Suppressor macrophage (primary cell): Measurements from ENCODE around the gene DIDO1.
A peak's percentile ranks its signal among the peaks of the same experiment; 100 is the strongest.
"Not testable (repeated sequence)": the region's sequence is repeated elsewhere in the genome, so short reads cannot be mapped to it uniquely, and the experiment has no call there.

ENCODE experiments used
- DNase-seq, 4 experiments: peaks; one replicate each; pipeline ENCODE4 v3.0.0-alpha.2; 2020 to 2022

Gene DIDO1

DNA sequence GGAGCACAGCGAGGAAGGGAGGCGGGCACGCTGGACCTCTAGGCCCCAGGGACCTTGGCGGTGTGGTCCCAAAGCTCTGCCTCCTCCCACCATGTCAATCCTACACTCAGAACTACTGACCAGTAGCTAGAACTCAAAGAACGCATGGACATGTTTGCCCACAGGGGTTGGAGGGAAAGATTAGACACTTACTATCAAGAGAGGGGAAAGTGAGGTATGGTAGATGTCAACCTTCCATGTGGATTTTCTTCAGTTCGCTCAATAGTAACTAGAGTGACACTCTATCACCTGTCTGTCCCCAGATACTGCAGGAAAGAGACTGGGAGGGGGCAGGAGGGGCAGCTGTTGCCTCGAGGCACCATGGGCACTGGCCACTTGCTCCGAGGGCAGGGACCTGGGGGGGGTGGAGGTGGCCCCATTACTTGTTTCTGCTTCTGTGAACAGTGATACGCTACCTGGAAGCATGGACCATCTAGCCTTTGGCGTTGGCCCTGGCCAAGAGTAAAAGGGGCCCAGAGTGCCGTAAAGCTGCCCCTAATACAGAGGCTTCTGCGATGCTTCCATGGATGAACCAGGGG lies 912 bp upstream of the DIDO1 start:
- DNase-seq: no peak

DNA sequence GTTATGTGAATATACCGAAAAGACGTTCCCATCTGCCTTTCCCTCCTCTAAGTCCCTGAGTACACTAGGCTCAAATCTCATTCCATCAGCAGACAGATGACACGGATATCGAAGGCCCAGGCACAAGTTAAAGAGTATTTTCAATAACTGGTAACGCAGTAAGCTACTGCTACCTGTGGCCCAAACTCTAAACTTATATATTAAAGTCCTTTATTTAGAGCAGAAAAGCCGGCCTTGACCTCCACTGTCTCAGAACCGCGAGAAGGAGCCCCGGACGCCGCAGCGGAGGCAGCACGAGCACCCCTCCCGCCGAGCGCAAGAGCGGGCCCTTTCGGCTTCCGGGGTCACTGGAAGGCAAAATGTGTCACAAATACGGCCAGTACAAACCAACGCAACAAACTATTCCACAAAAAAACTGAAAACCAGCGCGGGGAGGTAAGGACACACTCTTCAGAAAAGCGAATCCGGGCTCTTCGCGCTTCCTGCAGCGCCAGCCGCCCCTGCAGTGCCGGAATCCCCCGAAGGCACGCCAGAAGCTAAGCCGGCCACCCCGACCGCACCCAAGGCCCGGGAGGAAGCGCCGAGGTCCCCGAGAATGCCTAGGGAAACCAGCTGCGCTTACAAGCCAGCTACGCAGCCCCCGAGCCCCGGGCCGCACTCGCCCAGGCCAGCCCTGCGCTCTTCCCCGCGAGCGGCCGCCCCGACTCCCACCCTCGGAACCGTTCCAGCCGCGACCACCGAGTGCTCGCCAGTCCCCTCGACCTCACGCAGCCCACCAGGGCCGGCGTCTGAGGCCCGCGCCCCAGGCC lies 681 bp downstream of the DIDO1 start:
- peak; percentile 48 to 71 (median 58) for DNase-seq

DNA sequence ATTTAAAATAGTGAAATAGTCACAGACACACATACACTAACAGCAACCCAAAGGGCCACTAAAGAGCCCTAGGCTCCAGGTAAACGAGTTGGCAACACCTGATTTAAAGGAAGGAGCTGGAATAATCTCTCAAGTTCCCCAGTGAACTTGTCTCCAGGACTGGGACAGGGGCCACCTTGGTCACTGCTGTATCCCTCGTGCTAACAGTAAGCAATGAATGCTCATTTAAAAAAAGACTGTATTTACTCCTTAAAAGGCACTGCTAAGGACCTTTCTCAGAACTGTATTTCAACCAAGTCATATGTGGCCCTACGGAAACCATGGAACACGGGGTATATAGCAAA lies 1.3 kb downstream of the DIDO1 start:
- DNase-seq: peak in 1 of 4 experiments; percentile 12

DNA sequence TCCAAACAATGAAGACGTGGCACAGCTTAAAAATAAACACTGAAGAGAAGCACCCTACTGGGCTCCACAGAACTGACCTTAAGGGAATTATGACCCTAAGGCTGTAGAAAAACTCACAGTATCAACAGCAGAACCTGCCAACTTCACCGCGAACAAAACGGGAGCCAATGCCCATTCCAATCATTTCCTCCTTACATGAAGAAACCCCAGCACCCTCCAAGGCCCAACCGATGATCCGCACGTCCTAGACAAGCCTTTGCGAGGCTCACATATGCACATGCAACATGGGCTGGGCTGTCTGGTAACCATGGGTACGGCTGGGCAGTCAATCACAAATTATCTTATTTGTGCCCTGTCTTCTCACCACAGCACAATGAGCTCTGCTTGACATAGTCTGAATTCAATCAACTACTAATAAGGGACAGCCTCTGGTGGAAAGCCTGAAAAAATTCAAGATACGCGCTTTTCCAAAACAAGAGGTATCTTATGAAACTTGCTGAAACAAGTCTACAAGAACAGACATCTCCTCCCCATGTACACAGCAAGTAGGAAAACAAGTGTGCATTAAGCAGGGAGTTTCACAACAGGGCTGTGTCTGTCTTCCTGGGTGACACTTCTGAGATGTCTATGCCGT lies 1.7 kb downstream of the DIDO1 start:
- peak in 3 of 4 experiments; percentile 17 to 32 (median 31) for DNase-seq

DNA sequence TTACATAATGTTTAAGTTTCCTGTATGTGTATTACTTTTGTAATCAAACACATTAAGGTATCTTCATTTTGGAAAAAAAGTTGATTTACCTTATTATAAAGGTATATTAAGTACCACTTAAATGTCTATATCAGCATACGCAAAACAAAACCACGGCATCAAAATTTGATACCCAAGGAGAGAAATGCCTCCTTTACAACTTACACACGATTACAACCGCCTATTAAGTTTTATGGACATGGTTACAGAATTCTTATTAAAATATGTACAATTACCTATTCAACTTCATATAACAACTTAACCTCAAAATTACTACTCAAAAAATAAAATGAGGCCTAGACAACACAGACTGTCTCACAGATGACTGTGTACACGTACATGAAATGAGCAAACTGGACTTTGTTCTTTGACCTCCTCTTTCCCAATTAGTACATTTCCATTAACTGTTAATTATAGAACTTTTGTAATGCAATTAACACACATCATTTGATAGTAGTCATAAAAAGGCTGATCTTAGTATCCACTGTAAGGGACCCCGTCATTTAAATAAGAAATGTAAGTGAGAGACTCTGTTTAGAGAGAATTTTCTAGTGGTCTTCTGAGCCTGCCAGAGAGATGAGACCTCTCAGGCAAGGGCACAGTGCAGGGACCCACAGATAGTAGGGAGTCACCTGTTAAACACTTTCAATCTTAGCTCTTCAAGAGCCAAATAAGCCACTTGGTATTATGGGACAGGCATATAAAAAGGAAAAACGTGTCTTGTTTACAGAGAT lies 2.5 kb downstream of the DIDO1 start:
- no peak for DNase-seq

DNA sequence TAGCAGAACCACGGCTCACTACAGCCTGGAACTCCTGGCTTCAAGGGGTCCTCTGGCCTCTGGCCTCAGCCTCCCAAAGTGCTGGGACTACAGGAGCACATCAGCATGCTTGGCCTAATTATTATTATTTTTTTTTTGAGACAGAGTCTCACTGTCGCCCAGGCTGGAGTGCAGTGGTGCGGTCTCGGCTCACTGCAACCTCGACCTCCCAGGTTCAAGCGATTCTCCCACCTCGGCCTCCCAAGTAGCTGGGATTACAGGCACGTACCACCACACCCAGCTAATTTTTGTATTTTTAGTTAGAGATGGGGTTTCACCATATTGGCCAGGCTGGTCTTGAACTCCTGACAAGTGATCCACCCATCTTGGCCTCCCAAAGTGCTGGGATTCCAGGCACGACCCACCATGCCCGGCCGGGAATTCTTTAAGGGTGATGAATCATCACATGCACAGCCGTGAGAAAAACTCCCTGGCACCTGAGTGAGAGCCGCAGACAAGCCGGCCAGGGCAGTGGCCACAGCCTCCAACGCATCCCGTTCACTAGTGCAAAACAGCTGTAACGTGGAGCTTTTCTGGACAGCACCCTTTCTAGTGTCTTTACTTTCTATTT lies 3.1 kb downstream of the DIDO1 start:
- not testable (repeated sequence) for DNase-seq

DNA sequence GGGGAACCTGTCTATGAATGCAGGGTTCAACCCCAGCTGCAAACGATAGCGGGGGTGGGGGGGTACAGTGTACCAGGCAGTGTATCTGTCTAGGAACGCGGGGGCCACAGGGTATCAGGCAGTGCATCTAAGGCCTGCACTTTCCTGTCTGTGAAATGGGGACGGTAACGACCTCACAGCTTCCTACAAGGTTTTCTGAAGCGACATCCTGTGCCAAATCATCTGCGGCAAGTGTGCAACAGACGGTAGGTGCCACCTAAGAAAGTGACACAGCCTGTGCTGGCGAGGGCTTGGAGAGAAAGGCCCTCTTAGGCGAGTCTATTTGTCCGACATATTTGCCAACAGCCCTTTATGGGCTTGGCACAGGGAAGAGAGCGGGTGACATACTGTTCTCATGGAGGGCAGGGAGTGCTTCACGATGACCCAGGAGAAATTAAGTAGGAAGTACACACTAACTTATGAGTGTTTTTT lies 3.8 kb downstream of the DIDO1 start:
- no peak for DNase-seq

DNA sequence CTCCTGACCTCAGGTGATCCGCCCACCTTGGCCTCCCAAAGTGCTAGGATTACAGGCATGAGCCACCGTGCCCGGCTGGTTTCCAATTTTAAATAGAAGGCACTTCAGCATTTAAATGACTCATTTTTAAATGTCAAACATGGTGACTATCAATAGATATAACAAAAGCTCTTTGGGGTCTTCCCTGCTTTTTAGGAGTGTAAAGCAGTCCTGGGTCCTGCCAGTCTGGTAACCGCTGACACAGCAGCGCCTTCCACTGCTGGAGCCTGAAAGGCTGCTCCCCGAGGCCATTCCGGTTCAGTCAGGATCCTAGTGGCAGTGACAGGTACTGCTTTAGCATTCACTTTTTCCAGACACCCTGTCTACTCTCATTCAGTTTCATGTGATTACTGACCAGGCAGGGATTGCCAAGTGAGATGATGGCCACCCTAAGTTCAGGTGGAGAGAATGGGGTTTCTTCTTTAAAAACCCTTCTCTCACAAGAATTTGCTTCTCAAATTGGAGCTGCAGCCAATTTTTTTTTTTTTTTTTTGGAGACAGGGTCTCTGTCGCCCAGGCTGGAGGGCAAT lies 5.1 kb downstream of the DIDO1 start:
- DNase-seq: peak; percentile 56 to 74 (median 71)

DNA sequence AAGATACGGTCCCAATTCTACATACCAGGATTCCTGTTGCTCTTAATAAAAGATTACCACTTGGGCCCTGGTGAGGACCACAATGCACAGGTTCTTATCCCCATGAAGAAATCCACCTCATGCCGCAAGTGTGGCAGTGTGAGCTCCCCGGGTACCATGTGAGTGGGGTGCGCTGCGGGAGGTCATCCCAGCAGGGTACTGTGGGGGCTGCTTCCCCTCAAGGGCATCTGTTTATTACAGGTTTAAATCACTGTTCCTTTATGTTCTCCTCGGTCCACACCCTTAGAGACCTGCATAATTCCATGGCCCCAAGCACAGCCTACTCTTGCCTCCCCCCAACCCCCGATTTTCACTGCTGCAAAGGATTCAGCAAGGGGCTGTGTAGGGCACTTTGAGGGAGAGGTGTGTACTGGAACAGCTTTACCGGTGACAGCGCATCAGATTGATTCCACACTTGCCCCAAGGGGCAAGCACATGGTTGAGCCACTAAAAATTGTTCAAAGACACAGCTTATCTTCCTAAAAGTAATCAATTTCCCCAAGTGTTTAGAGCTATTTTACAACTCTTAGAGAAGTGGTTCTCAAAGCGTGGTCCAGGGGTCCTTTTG lies 6.2 kb downstream of the DIDO1 start:
- no peak for DNase-seq

DNA sequence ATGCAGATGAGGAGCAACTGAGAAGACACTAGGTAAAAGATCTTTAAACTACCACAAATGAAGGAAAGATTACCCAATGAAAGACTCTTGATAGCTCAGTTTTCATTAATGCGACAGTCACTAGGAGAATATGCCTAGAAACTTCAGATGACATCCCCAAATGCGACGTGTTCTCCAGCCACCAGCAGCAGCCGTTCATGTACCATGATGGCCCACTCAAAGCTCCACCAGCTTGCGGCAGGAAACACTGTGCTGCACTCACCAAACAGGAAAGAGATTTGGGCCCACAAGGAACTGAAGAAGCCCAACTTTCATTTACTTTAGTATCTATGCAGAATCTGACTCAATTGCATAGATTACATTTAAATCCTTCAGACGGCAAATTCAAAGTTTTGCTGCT lies 7.5 kb downstream of the DIDO1 start:
- DNase-seq: peak in 3 of 4 experiments; percentile 28 to 31 (median 28)

DNA sequence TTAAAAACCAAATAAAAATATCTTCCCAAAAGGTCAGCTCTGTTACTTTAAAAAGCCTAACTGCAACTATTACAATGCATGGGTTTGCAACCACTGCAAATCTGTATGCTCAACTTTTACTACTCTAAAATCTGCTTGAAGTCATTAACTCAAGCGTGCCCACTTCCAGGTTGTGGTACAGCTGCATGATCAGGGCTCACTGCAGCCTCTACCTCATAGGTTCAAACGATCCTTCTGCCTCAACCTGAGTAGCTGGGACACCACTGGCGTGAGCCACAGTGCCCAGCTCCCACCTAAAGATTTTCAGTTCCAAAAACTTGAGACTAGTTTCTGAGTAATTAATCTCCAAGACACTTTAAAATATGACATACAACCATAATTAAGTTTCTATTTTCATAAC lies 8.2 kb downstream of the DIDO1 start:
- DNase-seq: peak in 1 of 4 experiments; percentile 9

DNA sequence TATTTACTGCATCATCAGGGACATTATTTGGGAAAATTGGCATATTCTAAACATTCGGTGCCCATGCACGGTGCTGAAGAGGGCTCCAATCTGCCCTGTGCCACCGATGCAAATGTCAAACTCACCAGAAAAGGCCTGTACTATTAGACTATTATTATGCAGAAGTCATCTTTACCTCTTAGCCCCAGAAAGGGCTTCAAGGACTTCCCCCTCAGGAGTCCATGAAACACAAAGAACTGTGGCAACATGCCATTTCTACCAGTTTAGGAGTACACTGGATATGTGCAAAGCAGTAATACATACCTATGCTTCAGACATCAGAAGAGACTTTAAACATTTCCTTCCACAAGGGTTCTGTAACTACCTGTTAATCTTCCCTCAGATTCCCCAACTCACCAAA lies 8.6 kb downstream of the DIDO1 start:
- DNase-seq: peak in 2 of 4 experiments; percentile 20 to 25

DNA sequence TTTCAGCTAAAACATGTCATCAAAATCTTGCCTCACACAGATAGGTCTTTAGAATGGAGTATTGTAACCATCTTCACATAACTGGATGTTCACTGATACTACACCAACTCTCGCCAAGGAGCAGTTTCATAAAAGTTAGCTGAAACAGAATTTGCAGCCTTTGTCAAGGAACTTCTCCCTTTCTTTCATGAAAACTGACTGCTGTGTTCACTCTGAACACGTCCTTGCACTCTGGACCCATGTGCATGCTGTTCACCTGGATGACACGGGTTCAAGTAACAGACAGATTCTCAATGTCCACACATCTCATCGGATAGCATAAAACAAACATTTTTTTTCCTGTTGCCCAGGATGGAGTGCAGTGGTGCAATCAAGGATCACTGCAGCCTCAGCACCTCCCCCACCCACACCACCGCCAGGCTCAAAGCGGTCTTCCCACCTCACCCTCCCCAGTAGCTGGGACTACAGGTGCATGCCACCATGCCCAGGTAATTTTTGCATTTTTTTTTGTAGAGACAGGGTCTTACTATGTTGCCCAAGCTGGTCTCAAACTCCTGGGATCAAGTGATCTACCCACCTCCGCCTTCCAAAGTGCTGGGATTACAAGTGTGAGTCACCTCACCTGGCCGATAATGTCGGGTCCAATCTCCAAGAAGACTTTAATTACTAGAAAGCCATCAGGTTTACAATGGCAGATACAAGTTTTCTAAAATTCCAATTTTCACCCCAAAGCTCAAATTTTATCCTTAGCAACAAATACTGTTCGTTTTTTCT lies 9.4 kb downstream of the DIDO1 start:
- DNase-seq: no peak

DNA sequence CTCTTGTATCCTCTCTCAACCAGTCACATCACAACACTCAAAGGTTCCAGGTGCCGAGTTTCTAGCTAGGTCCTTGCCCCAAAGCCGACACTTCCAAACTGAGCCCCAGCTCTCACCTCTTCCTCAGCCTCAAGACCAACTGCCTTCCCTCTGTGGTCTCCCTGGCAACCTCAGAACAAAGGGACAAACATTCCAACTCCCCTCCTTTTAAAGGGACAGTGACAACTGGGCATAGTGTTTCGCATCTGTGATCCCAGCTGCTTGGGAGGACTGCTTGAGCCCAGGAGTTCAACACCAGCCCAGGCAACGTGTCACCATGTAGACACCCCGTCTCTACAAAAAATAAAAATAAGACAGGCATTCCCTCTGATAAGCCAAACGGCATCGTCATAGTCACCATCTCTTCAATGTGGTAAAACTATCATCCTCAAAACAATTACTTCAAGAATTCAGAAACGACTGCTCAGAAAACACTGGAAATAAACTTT lies 11.3 kb downstream of the DIDO1 start:
- peak in 3 of 4 experiments; percentile 45 to 50 (median 45) for DNase-seq

DNA sequence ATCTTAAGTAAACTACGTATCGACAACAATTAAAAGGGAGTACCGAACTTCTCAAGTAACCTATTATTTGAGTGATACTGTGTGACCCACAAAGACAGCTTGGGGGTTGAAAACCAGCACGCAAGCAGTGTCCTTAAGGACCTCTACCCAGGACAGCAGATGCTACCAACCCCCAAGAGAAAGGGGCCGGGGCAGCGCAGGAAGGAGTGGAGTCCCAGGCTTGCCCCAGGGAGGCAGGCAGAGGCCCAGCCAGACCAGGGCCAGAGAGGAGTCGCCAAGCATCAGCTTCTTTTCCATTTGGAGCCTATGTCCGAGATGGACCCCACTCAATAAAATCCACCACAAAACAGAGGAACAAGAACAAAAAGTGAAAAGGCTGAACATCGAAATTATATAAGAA lies 11.9 kb downstream of the DIDO1 start:
- DNase-seq: no peak

DNA sequence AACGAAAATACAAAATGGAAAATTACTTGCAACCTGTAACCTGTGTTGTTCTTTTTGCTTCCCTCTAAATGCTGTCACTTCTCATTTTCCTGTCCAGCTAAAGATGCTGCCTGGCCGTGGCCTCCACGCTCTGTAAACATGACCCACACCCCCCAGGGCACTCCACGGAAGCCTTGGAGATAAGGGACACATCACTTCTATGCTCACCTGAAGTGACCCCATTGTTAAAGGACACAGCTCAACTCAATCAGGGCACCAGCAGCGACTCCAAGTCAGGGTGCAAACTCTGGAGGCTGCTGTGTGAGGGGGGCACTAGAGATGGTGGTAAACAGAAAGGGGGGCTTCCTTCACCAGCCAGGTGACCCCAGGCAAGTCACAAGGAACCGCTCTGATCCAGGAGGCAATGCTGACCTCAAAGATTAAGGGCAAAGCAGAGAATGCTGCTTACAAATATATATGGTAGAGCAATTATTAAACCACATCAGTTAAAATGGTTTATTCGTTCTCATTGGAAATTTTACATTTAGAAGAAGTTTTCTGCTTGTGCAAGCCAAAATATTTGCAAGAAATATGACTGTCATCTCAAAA lies 13.2 kb downstream of the DIDO1 start:
- DNase-seq: no peak

DNA sequence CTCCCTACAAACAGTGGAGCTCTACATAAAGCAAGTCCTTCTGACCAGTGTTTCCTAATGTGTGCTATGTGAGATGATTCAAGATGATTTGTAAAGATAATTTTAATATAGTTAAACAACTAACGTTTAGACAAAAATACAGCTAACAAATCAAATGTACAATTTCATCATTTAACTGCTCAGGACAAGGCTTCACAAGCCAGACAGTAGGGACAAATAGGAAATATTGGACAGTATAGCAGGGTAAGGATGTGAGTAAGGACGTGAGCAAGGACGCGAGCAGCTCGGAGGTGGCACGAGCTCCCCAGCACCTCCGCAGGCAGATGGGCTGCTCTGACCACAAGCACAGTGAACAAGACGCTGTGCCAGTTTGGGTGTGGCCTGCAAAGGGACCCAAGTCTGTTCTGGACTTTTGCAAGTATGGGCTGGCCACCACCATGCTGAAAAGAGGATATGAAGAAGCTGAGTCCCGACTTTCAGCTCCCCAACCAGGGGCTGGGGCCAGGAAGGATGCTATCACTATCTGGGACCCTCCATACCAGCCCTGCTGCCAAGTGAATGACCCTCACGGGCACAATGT lies 14.5 kb downstream of the DIDO1 start:
- DNase-seq: no peak

DNA sequence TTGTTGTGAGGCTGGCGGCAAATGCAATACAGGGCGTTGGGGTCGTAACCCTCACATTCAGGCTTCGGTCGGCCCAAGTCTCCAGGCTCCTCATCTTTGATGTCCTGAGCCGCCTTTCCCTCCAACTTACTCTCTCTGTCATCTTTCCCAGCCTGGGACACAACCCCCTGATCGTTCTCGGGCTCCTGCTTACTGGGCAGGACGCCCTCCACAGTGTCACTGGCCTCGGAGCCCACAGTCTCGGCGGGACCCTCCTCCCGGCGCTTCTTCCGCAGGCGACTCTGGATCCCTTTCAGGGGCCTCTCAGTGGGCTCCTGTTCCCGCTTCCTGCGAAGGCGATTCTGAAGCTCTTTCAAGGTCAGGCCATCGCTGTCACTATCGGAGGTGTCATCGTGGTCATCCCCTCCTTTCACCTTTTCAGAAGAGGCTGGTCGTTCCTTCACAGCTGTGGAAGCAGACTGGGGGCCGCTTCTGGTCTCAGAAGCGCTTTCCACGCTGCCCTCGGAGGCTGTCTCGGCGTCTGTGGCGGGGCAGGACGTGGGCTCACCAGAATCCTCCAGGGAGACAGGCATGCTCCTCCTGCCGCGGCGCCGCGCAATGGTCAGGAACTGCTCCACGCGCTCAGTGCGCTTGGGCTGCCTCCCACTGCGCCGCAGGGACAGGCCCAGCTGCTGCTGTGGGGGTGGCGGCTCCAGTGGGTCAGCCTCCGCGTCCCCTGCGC lies 15.4 kb downstream of the DIDO1 start:
- DNase-seq: no peak

DNA sequence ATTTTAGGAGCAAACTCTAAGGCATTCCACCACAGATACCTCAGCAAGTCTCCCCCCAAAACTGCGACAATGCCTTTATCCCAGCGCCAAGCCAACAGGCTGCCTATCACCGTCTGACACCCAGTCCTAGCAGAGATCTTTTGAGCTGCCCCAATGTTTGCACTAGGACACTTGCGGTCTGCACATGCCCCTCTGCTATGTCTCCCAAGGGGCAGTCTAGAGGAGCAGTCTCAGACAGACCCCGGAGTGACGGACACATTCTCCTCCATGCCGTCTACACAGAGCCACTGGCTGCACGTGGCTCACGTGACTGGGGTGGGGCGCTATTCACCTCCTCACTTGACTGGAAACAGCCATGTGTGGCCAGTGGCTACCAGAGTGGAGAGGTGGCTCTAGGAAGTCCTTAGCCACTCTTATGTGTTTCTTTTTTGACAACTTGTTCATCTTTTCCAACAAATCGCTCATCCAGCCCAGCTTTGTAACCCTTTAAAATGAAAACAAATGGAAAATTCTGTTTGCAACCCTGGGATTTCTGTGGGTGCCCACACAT lies 16.0 kb downstream of the DIDO1 start:
- no peak for DNase-seq
